DND-41 (cell line): Measurements from ENCODE around the gene KLK14.

Experiments used
- ATAC-seq: fragments of 200-7000 bp; cut with Tn5 transposase; 3 replicates; pipeline ENCODE4 v1.9.1; 2021; ENCODE audit warnings: low read depth; ENCODE audit not compliant: insufficient read depth
- DNase-seq: peaks from one replicate; pipeline ENCODE4 v3.0.0-alpha.2; 2020
- H2AFZ ChIP-seq: 2 replicates; pipeline ENCODE4 v1.6.0; 2012; ENCODE audit warnings: low read depth, low read length
- H3K27ac ChIP-seq: 2 replicates; pipeline ENCODE4 v1.5.1; 2012; ENCODE audit warnings: low read length, inconsistent platforms
- H3K27me3 ChIP-seq: fragments of 200-600 bp; sonication (generic); 2 replicates; pipeline ENCODE4 v1.6.0; 2012; ENCODE audit warnings: low read length, mild to moderate bottlenecking, inconsistent platforms; ENCODE audit not compliant: insufficient read depth, poor library complexity
- H3K36me3 ChIP-seq: 2 replicates; pipeline ENCODE4 v1.5.1; 2012; ENCODE audit warnings: low read length, inconsistent platforms; ENCODE audit not compliant: insufficient read depth
- H3K4me1 ChIP-seq: 2 replicates; pipeline ENCODE4 v1.5.1; 2012; ENCODE audit warnings: mild to moderate bottlenecking, low read length; ENCODE audit not compliant: insufficient read depth
- H3K4me2 ChIP-seq: 2 replicates; pipeline ENCODE4 v1.6.0; 2012; ENCODE audit warnings: mild to moderate bottlenecking, moderate library complexity, low read length, inconsistent platforms; ENCODE audit not compliant: insufficient read depth
- H3K4me3 ChIP-seq, 2 experiments: fragments of 200-600 bp in 1 of 2; shearing (Covaris generic) in 1 of 2; 2 replicates each; pipeline ENCODE4 v1.5.1; 2012 to 2016; ENCODE audit warnings: inconsistent platforms in 2 of 2, low read length in 2 of 2, mild to moderate bottlenecking in 2 of 2, low read depth in 1 of 2, moderate library complexity in 1 of 2
- H3K79me2 ChIP-seq: 2 replicates; pipeline ENCODE4 v1.6.0; 2012; ENCODE audit warnings: low read length, inconsistent platforms; ENCODE audit not compliant: insufficient read depth
- H3K9ac ChIP-seq: 2 replicates; pipeline ENCODE4 v1.6.0; 2012; ENCODE audit warnings: low read depth, mild to moderate bottlenecking, inconsistent platforms, low read length, moderate library complexity
- H3K9me3 ChIP-seq: 2 replicates; pipeline ENCODE4 v1.5.1; 2012; ENCODE audit warnings: low read length, moderate library complexity, mild to moderate bottlenecking, inconsistent platforms; ENCODE audit not compliant: insufficient read depth, severe bottlenecking
- H4K20me1 ChIP-seq: 2 replicates; pipeline ENCODE4 v1.6.0; 2012; ENCODE audit warnings: low read length; ENCODE audit not compliant: insufficient read depth
- EZH2 ChIP-seq: IDR thresholded peaks from 3 replicates; pipeline ENCODE4 v1.6.1; 2012; ENCODE audit warnings: borderline replicate concordance, low read depth, mild to moderate bottlenecking, moderate library complexity, low read length, inconsistent platforms; ENCODE audit not compliant: severe bottlenecking
- TF ChIP-seq, protein P1 (sequence below): IDR thresholded peaks from 2 replicates; pipeline ENCODE4 v1.5.1; 2012; ENCODE audit warnings: borderline replicate concordance, low read length, moderate library complexity, mild to moderate bottlenecking; ENCODE audit not compliant: poor library complexity, severe bottlenecking; ENCODE audit errors: extremely low read depth

KLK14 gene

GRCh38 chr19:51108805-51109146, 26.1 kb upstream of the KLK14 start:
- H4K20me1 ChIP-seq = peaks cover 21% of the 10 kb centered on the region
- peaks cover 38% of the 10 kb centered on the region for H3K79me2 ChIP-seq
- peaks cover 5% of the 10 kb centered on the region for H3K27me3 ChIP-seq
- H3K9me3 ChIP-seq = no peaks in the 10 kb centered on the region
- peak overlapping the region; percentile 15; the same call in 1 of the 2 replicates for H3K27ac ChIP-seq
- no peak for TF ChIP-seq EZH2
- TF ChIP-seq, protein P1, sequence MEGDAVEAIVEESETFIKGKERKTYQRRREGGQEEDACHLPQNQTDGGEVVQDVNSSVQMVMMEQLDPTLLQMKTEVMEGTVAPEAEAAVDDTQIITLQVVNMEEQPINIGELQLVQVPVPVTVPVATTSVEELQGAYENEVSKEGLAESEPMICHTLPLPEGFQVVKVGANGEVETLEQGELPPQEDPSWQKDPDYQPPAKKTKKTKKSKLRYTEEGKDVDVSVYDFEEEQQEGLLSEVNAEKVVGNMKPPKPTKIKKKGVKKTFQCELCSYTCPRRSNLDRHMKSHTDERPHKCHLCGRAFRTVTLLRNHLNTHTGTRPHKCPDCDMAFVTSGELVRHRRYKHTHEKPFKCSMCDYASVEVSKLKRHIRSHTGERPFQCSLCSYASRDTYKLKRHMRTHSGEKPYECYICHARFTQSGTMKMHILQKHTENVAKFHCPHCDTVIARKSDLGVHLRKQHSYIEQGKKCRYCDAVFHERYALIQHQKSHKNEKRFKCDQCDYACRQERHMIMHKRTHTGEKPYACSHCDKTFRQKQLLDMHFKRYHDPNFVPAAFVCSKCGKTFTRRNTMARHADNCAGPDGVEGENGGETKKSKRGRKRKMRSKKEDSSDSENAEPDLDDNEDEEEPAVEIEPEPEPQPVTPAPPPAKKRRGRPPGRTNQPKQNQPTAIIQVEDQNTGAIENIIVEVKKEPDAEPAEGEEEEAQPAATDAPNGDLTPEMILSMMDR = no peak
- peaks cover 21% of the 10 kb centered on the region for H3K36me3 ChIP-seq
- peaks cover 31% of the 10 kb centered on the region for H3K4me1 ChIP-seq
- no peak for DNase-seq
- peak overlapping the region; percentile 83 for H3K4me2 ChIP-seq
- H3K4me3 ChIP-seq = peak overlapping the region; percentile 47 to 80; a peak in 3 of 4 replicates
- peak overlapping the region; percentile 42 for H3K9ac ChIP-seq
- ATAC-seq = peak; percentile 21
- peak overlapping the region; percentile 83 for H2AFZ ChIP-seq

DNA sequence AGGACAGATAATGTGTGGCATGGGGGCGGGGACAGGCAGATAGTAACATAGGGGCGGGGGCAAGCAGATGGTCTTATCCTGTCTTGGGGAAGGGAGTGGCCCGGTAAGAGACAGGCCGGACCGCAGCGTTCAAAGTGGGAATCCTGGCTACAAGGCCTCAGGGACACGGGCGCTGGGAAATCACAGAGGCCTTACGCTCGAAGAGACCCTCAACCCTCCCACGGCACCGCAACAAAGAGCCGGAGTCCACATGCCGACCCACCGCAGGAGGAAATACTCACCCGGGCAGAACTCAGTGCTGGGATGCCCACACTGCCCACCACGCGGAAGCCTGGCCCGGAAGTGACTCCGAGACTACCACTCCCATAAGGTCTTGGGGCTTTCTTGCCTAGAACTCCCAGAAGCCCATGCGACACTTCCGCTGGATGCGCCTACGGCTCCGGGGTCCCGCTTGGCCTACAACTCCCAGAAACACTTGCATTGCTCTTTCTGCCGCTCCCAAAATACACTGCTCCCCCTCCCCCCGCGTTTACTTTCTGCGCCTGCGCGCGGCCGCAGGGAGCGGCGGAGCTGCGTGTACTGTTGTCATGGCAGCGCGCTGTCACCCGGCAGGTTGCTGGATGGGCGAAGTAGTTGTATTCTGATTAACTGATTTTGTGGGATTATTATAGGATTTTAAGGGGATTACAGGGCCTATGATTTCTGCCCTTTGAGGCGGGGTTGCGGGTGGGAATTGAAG, 25.5 kb upstream of the KLK14 start, which contains the start of gene CTU1:
Gene CTU1 (minus strand): TSS at position 344 of the 739 bp plus-strand sequence. CDS start 3,840 bp downstream, outside the sequence.
- peaks cover 21% of the 10 kb centered on the region for H4K20me1 ChIP-seq
- H3K27ac ChIP-seq = peak within 1 kb of the TSS; percentile 63
- peak within 1 kb of the TSS; percentile 47 to 80; a peak in 3 of 4 replicates for H3K4me3 ChIP-seq
- peak within 1 kb of the TSS; percentile 86 for H3K4me2 ChIP-seq
- ATAC-seq (peak; percentile 98), DNase-seq (peak; percentile 99)
- peaks cover 31% of the 10 kb centered on the region for H3K4me1 ChIP-seq
- H3K9me3 ChIP-seq = no peaks in the 10 kb centered on the region
- TF ChIP-seq EZH2 = no peak
- TF ChIP-seq, protein P1 = no peak
- H3K27me3 ChIP-seq = peaks cover 5% of the 10 kb centered on the region
- peak within 1 kb of the TSS; percentile 62 for H3K9ac ChIP-seq
- H3K79me2 ChIP-seq = peaks cover 38% of the 10 kb centered on the region
- peak within 1 kb of the TSS; percentile 83 for H2AFZ ChIP-seq
- H3K36me3 ChIP-seq = peaks cover 26% of the 10 kb centered on the region

DNA sequence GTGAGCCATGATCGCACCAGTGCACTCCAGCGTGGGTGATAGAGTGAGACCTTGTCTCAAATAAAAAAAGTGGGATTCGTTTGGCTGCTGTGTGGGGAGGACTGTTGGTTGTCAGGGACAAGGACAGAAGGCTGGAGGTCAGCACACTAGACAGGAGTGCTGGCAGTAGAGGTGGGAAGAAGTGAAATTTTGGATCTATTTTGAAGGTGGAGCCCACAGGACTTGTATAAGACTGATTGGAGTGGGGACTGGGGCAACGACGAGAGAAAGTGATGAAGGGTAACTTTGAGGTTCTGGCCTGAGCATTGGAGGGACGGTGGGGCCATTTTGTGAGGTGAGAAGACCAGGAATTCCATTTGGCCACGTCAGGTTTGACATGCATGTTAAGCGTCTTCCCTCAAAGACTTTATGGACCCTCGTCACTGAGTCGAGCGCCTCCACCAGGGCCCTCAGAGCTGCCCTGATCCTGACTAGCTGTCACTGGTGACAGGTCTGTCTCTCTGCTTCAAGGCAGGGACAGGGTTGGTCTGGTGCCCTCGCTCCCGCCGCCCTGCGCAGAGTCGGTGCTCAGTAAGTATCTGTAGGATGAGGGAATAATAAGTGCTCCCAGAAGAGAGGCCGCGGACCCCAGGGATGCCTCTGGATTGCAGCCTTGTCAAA, 24.8 kb upstream of the KLK14 start:
- peak overlapping the region; percentile 73 for H2AFZ ChIP-seq
- peaks cover 43% of the 10 kb centered on the region for H3K79me2 ChIP-seq
- peaks cover 33% of the 10 kb centered on the region for H3K36me3 ChIP-seq
- TF ChIP-seq, protein P1 = no peak
- TF ChIP-seq EZH2 = no peak
- H3K4me2 ChIP-seq = peak overlapping the region; percentile 86
- H3K9ac ChIP-seq = peak overlapping the region; percentile 62
- peaks cover 21% of the 10 kb centered on the region for H4K20me1 ChIP-seq
- peaks cover 31% of the 10 kb centered on the region for H3K4me1 ChIP-seq
- H3K27ac ChIP-seq = peak overlapping the region; percentile 63
- peak overlapping the region; percentile 47 to 80; a peak in 3 of 4 replicates for H3K4me3 ChIP-seq
- peaks cover 3% of the 10 kb centered on the region for H3K27me3 ChIP-seq
- H3K9me3 ChIP-seq = no peaks in the 10 kb centered on the region
- DNase-seq = no peak
- ATAC-seq = peak; percentile 10; the same call in 2 of the 3 replicates
